OCI-LY1 (cell line): ENCODE data around the gene KANK3.

Experiments used
- CTCF ChIP-seq: fragments of 200-600 bp; sonication (generic), shearing (Covaris generic); IDR thresholded peaks from 2 replicates; pipeline ENCODE4 v1.5.1; 2017; ENCODE audit warnings: mild to moderate bottlenecking, antibody characterized with exemption, low read length, moderate library complexity, mixed read lengths
- EZH2 ChIP-seq: fragments of 200-600 bp; sonication (generic), shearing (Covaris generic); IDR thresholded peaks from 2 replicates; pipeline ENCODE4 v1.8.0; 2017; ENCODE audit warnings: borderline replicate concordance, mixed run types, mild to moderate bottlenecking, antibody characterized with exemption, low read length, moderate library complexity, mixed read lengths

GRCh38 chr19:8357007-8357521 is 14.0 kb upstream of the KANK3 start:
- TF ChIP-seq CTCF (no peak), EZH2 (no peak)
